Measurements from ENCODE around the gene NEK1. TPM values are rescaled to one million over a fixed set of nuclear protein-coding genes. Genes with fewer than 3 reads are reported as not detected.

NEK1 gene
- total RNA-seq, 2 donors from 2014 or later: 7.2 to 9.3 TPM

- no peak for DNase-seq (ENCODE audit: low spot score)
- no peaks in the 10 kb centered on the region for H3K36me3 ChIP-seq
- H3K4me3 ChIP-seq: no peak overlapping the region
- TF ChIP-seq CTCF (IDR thresholded peaks at IDR 0.05): no peak
- no peak overlapping the region for H3K27ac ChIP-seq
- no peaks in the 10 kb centered on the region for H3K27me3 ChIP-seq
- H3K4me1 ChIP-seq: peaks cover 0 to 15% of the 10 kb centered on the region in 2 donors
- peaks cover 7 to 39% of the 10 kb centered on the region in 2 donors for H3K9me3 ChIP-seq
Measured at GRCh38 chr4:169443748-169444147, 168.6 kb downstream of the NEK1 start.

GRCh38 chr4:169440446-169440845, 171.9 kb downstream of the NEK1 start:
- no peak for DNase-seq (ENCODE audit: low spot score)
- Histone ChIP-seq H3K4me1 (peaks cover 0 to 18% of the 10 kb centered on the region in 2 donors), H3K4me3 (no peak overlapping the region), H3K27ac (no peak overlapping the region), H3K9me3 (peaks cover 7 to 26% of the 10 kb centered on the region in 2 donors), H3K36me3 (no peaks in the 10 kb centered on the region), H3K27me3 (no peaks in the 10 kb centered on the region)
- no peak for TF ChIP-seq CTCF (IDR thresholded peaks at IDR 0.05)

GRCh38 chr4:169439244-169439643, 173.1 kb downstream of the NEK1 start:
- no peak overlapping the region for H3K27ac ChIP-seq
- peaks cover 7 to 14% of the 10 kb centered on the region in 2 donors for H3K9me3 ChIP-seq
- no peaks in the 10 kb centered on the region for H3K36me3 ChIP-seq
- H3K4me1 ChIP-seq: peaks cover 0 to 18% of the 10 kb centered on the region in 2 donors
- no peak overlapping the region for H3K4me3 ChIP-seq
- H3K27me3 ChIP-seq: no peaks in the 10 kb centered on the region
- DNase-seq (ENCODE audit: low spot score): no peak
- no peak for TF ChIP-seq CTCF (IDR thresholded peaks at IDR 0.05)

- peaks cover 0 to 2% of the 10 kb centered on the region in 2 donors for H3K9me3 ChIP-seq
- H3K27ac ChIP-seq: no peak overlapping the region
- H3K4me3 ChIP-seq: no peak overlapping the region
- H3K27me3 ChIP-seq: no peaks in the 10 kb centered on the region
- no peak for TF ChIP-seq CTCF (IDR thresholded peaks at IDR 0.05)
- H3K4me1 ChIP-seq: peaks cover 0 to 18% of the 10 kb centered on the region in 2 donors
- no peaks in the 10 kb centered on the region for H3K36me3 ChIP-seq
- no peak for DNase-seq (ENCODE audit: low spot score)
Measured at GRCh38 chr4:169438057-169438480, 174.3 kb downstream of the NEK1 start.

- Histone ChIP-seq H3K4me1 (peaks cover 0 to 18% of the 10 kb centered on the region in 2 donors), H3K27me3 (no peaks in the 10 kb centered on the region), H3K27ac (no peak overlapping the region), H3K4me3 (no peak overlapping the region), H3K36me3 (no peaks in the 10 kb centered on the region), H3K9me3 (no peaks in the 10 kb centered on the region)
- DNase-seq (ENCODE audit: low spot score): no peak
- no peak for TF ChIP-seq CTCF (IDR thresholded peaks at IDR 0.05)
Measured at GRCh38 chr4:169437299-169438047, 174.9 kb downstream of the NEK1 start.
